ENCODE data around the gene QDPR. TPM values are rescaled to one million over a fixed set of nuclear protein-coding genes. Genes with fewer than 3 reads are reported as not detected.

QDPR gene
- total and polyA plus RNA-seq, 10 of the 15 experiments (the other 5 are each of a cell fraction or from before 2014, with no cell fraction given) = 3.0 to 27.7 (median 11.8) TPM

GRCh38 chr4:17526695-17527477, 15.0 kb upstream of the QDPR start:
- ChIA-PET CTCF (interaction anchor here (0.7 kb wide), 1 partner anchor 1344 kb away, joined by 3 read pairs; no protein-coding TSS in a partner anchor), SMC1A (ENCODE audit: uncharacterized antibody, unreplicated experiment) (no interaction called here), POLR2A (no interaction called here), RAD21 (ENCODE audit: unreplicated experiment) (no interaction called here)
- no peak overlapping the region for H2AFZ ChIP-seq (ENCODE audit: control insufficient read depth, low read depth, low read length)
- no peaks in the 10 kb centered on the region for H4K20me1 ChIP-seq (ENCODE audit: control insufficient read depth, insufficient read depth)
- H3K9ac ChIP-seq (ENCODE audit: control insufficient read depth, insufficient read depth, low read length) = no peak overlapping the region
- no peak overlapping the region for H3K4me2 ChIP-seq (ENCODE audit: control insufficient read depth, insufficient read depth)
- no peak for DNase-seq (ENCODE audit: low read depth, low spot score)
- no peaks in the 10 kb centered on the region for H3K4me1 ChIP-seq (ENCODE audit: control insufficient read depth, insufficient read depth, low read length)
- H3K27me3 ChIP-seq (replicated peaks in 1 of 2; ENCODE audit: control insufficient read depth in 2 of 2, insufficient read depth in 2 of 2, low read length in 1 of 2) = no peaks in the 10 kb centered on the region
- WGBS (ENCODE audit: insufficient coverage, insufficient replicate concordance, low lambda C conversion rate, missing lambda C conversion rate) = 62% methylated on average over 26 of the region's 27 CpGs
- H3K27ac ChIP-seq (ENCODE audit: control insufficient read depth, insufficient read depth) = no peak overlapping the region
- no peaks in the 10 kb centered on the region for H3K79me2 ChIP-seq (ENCODE audit: control insufficient read depth, insufficient read depth, low read length)
- in situ Hi-C loops (cut with MboI) = no loop called here
- no peak for FAIRE-seq
- no peaks in the 10 kb centered on the region for H3K9me3 ChIP-seq (replicated peaks; ENCODE audit: control insufficient read depth, insufficient read depth, low read length)
- no peak overlapping the region for H3K4me3 ChIP-seq
- intact Hi-C loops (cut with micrococcal nuclease; ENCODE audit: unreplicated experiment) = no loop called here
- ATAC-seq = no peak
- no peaks in the 10 kb centered on the region for H3K36me3 ChIP-seq (ENCODE audit: control insufficient read depth in 2 of 2, insufficient read depth in 2 of 2, low read length in 1 of 2)
- no TSS peak for BruUV-seq (replicated peaks)
- TF ChIP-seq KAT2A (conservative IDR thresholded peaks at IDR 0.05; ENCODE audit: control insufficient read depth, low read depth, low read length) = no peak
- no peak for TF ChIP-seq ZBTB33 (IDR thresholded peaks at IDR 0.05)
- TF ChIP-seq IKZF1 (conservative IDR thresholded peaks at IDR 0.05) = no peak
- no peak for TF ChIP-seq RAD21 (IDR thresholded peaks at IDR 0.05; ENCODE audit: insufficient read depth, low read depth, low read length)
- TF ChIP-seq MLLT1 (IDR thresholded peaks at IDR 0.05) = no peak
- no peak for TF ChIP-seq PBX3 (IDR thresholded peaks at IDR 0.05; ENCODE audit: insufficient replicate concordance, low read depth, low read length)
- no peak for TF ChIP-seq EZH2 (IDR thresholded peaks at IDR 0.05; ENCODE audit: borderline replicate concordance, control insufficient read depth, low read depth, low read length)
